HepG2 (cell line): Measurements from ENCODE around the gene TMEM252. TPM values are rescaled to one million over a fixed set of nuclear protein-coding genes. Genes with fewer than 3 reads are reported as not detected.

Experiments used
- CHCHD3 ChIP-seq: sonication (generic); formaldehyde crosslinking; IDR thresholded peaks from 2 replicates; pipeline ENCODE4 v1.8.0; 2022; ENCODE audit warnings: mild to moderate bottlenecking, missing genetic modification reagents, moderate library complexity
- FOXA3 ChIP-seq: IDR thresholded peaks from 2 replicates; pipeline ENCODE4 v1.6.1; 2016; ENCODE audit warnings: missing genetic modification reagents, missing compliant biosample characterization
- HOXA5 ChIP-seq: sonication (generic); formaldehyde crosslinking; IDR thresholded peaks from 2 replicates; pipeline ENCODE4 v1.4.0; 2020; ENCODE audit warnings: missing genetic modification reagents
- HOXD1 ChIP-seq: sonication (generic); formaldehyde crosslinking; IDR thresholded peaks from 2 replicates; pipeline ENCODE4 v1.5.0; 2020; ENCODE audit warnings: missing genetic modification reagents
- PRDM10 ChIP-seq: sonication (generic); formaldehyde crosslinking; IDR thresholded peaks from 2 replicates; pipeline ENCODE4 v1.4.0; 2020; ENCODE audit warnings: low read depth, missing genetic modification reagents
- ZFP62 ChIP-seq: sonication (generic); formaldehyde crosslinking; IDR thresholded peaks from 2 replicates; pipeline ENCODE4 v1.4.0; 2020; ENCODE audit warnings: missing genetic modification reagents
- ZIK1 ChIP-seq: sonication (generic); formaldehyde crosslinking; IDR thresholded peaks from 2 replicates; pipeline ENCODE4 v1.5.0; 2020; ENCODE audit warnings: mild to moderate bottlenecking, low read depth, missing genetic modification reagents, borderline replicate concordance
- ZNF17 ChIP-seq: sonication (generic); formaldehyde crosslinking; IDR thresholded peaks from 2 replicates; pipeline ENCODE4 v1.5.0; 2020; ENCODE audit warnings: mild to moderate bottlenecking, missing genetic modification reagents
- ZNF331 ChIP-seq: sonication (generic); formaldehyde crosslinking; IDR thresholded peaks from 2 replicates; pipeline ENCODE4 v1.4.0; 2020; ENCODE audit warnings: missing genetic modification reagents
- ZNF576 ChIP-seq: sonication (generic); formaldehyde crosslinking; IDR thresholded peaks from 2 replicates; pipeline ENCODE4 v1.4.0; 2020; ENCODE audit warnings: mild to moderate bottlenecking, missing genetic modification reagents
- ZNF687 ChIP-seq: sonication (generic); formaldehyde crosslinking; IDR thresholded peaks from 2 replicates; pipeline ENCODE4 v1.5.1; 2020; ENCODE audit warnings: mild to moderate bottlenecking, missing genetic modification reagents, moderate library complexity
- polyA plus RNA-seq, 8 experiments: library from polyadenylated mRNA; depleted of rRNA in 3 of 8; stranded (reverse) in 7 of 8; unstranded in 1 of 8; fragments of >200 nt; fragmentation: Illumina TruSeq in 4 of 8; extraction: Trizol in 4 of 8; gene quantifications; 2 replicates each; pipeline versions ENCODE4 v1.2.1 to v1.2.3, GENCODE V29; 2011 to 2016; ENCODE audit warnings: low read depth in 4 of 8, missing spikeins in 1 of 8, mixed read lengths in 1 of 8; ENCODE audit not compliant: insufficient read depth in 1 of 8
- total RNA-seq, 5 experiments: library from RNA; depleted of rRNA; stranded (reverse); fragments of >200 nt; fragmentation: Illumina TruSeq; extraction: Trizol; gene quantifications; 2 replicates each; pipeline ENCODE4 v1.2.3, GENCODE V29; 2016; ENCODE audit warnings: low read depth in 1 of 5
- TF ChIP-seq, protein P1 (sequence below): sonication (generic); formaldehyde crosslinking; IDR thresholded peaks from 2 replicates; pipeline ENCODE4 v1.5.0; 2020; ENCODE audit warnings: mild to moderate bottlenecking, missing genetic modification reagents
- TF ChIP-seq, protein P2 (sequence below): sonication (generic); formaldehyde crosslinking; IDR thresholded peaks from 2 replicates; pipeline ENCODE4 v1.4.0; 2020; ENCODE audit warnings: missing genetic modification reagents; ENCODE audit errors: not compliant biosample characterization
- TF ChIP-seq, protein P3 (sequence below): IDR thresholded peaks from 2 replicates; pipeline ENCODE4 v1.6.1; 2016; ENCODE audit warnings: low read depth

The TMEM252 gene
- total and polyA plus RNA-seq, 2 of the 13 experiments (the other 11 are each of a cell fraction or from before 2014, with no cell fraction given): not detected

GRCh38 chr9:68584189-68585033 is 43.7 kb upstream of the TMEM252 start (continued):
- TF ChIP-seq PRDM10 (CRISPR knock-in tag) (no peak), ZNF576 (CRISPR knock-in tag) (peak; percentile 81; the same call in 1 of the 2 replicates), ZIK1 (CRISPR knock-in tag) (no peak), ZNF687 (CRISPR knock-in tag) (no peak), HOXA5 (CRISPR knock-in tag) (no peak; the same call in 1 of the 2 replicates), ZNF331 (CRISPR knock-in tag) (peak; percentile 36; the same call in 1 of the 2 replicates), FOXA3 (0 out of 2 replicates have a peak, but pooled peaks have one; percentile 21), HOXD1 (CRISPR knock-in tag) (no peak), ZNF17 (CRISPR knock-in tag) (no peak), CHCHD3 (CRISPR knock-in tag) (no peak), ZFP62 (no peak)
- TF ChIP-seq, protein P1, sequence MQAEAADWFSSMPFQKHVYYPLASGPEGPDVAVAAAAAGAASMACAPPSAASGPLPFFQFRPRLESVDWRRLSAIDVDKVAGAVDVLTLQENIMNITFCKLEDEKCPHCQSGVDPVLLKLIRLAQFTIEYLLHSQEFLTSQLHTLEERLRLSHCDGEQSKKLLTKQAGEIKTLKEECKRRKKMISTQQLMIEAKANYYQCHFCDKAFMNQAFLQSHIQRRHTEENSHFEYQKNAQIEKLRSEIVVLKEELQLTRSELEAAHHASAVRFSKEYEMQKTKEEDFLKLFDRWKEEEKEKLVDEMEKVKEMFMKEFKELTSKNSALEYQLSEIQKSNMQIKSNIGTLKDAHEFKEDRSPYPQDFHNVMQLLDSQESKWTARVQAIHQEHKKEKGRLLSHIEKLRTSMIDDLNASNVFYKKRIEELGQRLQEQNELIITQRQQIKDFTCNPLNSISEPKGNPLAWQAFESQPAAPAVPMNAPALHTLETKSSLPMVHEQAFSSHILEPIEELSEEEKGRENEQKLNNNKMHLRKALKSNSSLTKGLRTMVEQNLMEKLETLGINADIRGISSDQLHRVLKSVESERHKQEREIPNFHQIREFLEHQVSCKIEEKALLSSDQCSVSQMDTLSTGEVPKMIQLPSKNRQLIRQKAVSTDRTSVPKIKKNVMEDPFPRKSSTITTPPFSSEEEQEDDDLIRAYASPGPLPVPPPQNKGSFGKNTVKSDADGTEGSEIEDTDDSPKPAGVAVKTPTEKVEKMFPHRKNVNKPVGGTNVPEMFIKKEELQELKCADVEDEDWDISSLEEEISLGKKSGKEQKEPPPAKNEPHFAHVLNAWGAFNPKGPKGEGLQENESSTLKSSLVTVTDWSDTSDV (CRISPR knock-in tag): no peak
- TF ChIP-seq, protein P2, sequence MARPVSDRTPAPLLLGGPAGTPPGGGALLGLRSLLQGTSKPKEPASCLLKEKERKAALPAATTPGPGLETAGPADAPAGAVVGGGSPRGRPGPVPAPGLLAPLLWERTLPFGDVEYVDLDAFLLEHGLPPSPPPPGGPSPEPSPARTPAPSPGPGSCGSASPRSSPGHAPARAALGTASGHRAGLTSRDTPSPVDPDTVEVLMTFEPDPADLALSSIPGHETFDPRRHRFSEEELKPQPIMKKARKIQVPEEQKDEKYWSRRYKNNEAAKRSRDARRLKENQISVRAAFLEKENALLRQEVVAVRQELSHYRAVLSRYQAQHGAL (CRISPR knock-in tag): no peak
- TF ChIP-seq, protein P3, sequence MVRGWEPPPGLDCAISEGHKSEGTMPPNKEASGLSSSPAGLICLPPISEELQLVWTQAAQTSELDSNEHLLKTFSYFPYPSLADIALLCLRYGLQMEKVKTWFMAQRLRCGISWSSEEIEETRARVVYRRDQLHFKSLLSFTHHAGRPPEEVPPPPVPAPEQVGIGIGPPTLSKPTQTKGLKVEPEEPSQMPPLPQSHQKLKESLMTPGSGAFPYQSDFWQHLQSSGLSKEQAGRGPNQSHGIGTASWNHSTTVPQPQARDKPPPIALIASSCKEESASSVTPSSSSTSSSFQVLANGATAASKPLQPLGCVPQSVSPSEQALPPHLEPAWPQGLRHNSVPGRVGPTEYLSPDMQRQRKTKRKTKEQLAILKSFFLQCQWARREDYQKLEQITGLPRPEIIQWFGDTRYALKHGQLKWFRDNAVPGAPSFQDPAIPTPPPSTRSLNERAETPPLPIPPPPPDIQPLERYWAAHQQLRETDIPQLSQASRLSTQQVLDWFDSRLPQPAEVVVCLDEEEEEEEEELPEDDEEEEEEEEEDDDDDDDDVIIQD: no peak
